DOHH2 (cell line): ENCODE data around the gene SEC31B.

ENCODE experiments used
- H3F3A ChIP-seq: fragments of 200-600 bp; sonication (generic), shearing (Covaris generic); 2 replicates; pipeline ENCODE4 v1.6.0; 2016; ENCODE audit warnings: antibody characterized with exemption, mild to moderate bottlenecking; ENCODE audit not compliant: control insufficient read depth, insufficient read depth
- H3K27ac ChIP-seq: fragments of 200-600 bp; sonication (generic); 2 replicates; pipeline ENCODE4 v1.5.1; 2014; ENCODE audit warnings: low read depth, mild to moderate bottlenecking, low read length, moderate library complexity
- H3K27me3 ChIP-seq: fragments of 200-600 bp; sonication (generic); 2 replicates; pipeline ENCODE4 v1.6.1; 2014; ENCODE audit warnings: mild to moderate bottlenecking, low read length, mixed read lengths; ENCODE audit not compliant: control insufficient read depth
- H3K36me3 ChIP-seq: fragments of 200-600 bp; sonication (generic); 2 replicates; pipeline ENCODE4 v1.6.1; 2014; ENCODE audit warnings: mild to moderate bottlenecking, low read length, moderate library complexity, mixed read lengths; ENCODE audit not compliant: control insufficient read depth
- H3K4me1 ChIP-seq: fragments of 200-600 bp; sonication (generic); 2 replicates; pipeline ENCODE4 v1.6.1; 2014; ENCODE audit warnings: mild to moderate bottlenecking, low read length, mixed read lengths; ENCODE audit not compliant: control insufficient read depth
- H3K4me2 ChIP-seq: fragments of 200-600 bp; sonication (generic); 2 replicates; pipeline ENCODE4 v1.6.0; 2014; ENCODE audit warnings: mild to moderate bottlenecking, low read length, moderate library complexity
- H3K4me3 ChIP-seq: fragments of 200-600 bp; sonication (generic); 2 replicates; pipeline ENCODE4 v1.5.1; 2014; ENCODE audit warnings: mild to moderate bottlenecking, low read length, mixed read lengths
- H3K79me2 ChIP-seq: fragments of 200-600 bp; sonication (generic); 2 replicates; pipeline ENCODE4 v1.6.1; 2014; ENCODE audit warnings: mild to moderate bottlenecking, low read length, mixed read lengths; ENCODE audit not compliant: control insufficient read depth
- H3K9me2 ChIP-seq: fragments of 200-600 bp; sonication (generic); replicated peaks from 2 replicates; pipeline ENCODE4 v1.6.1; 2014; ENCODE audit warnings: mild to moderate bottlenecking, low read length, mixed read lengths; ENCODE audit not compliant: control insufficient read depth
- H3K9me3 ChIP-seq: fragments of 200-600 bp; sonication (generic); 2 replicates; pipeline ENCODE4 v1.6.1; 2014; ENCODE audit warnings: antibody characterized with exemption, low read length, mixed read lengths; ENCODE audit not compliant: control insufficient read depth, insufficient read depth
- H4K20me1 ChIP-seq: fragments of 200-600 bp; sonication (generic); 2 replicates; pipeline ENCODE4 v1.6.0; 2014; ENCODE audit warnings: low read depth, mild to moderate bottlenecking, antibody characterized with exemption, low read length, moderate library complexity; ENCODE audit not compliant: control insufficient read depth, insufficient read depth
- CTCF ChIP-seq: fragments of 200-600 bp; sonication (generic); IDR thresholded peaks from one replicate; pipeline ENCODE4 v1.5.1; 2014; ENCODE audit warnings: antibody characterized with exemption, mild to moderate bottlenecking, low read depth, low read length; ENCODE audit not compliant: poor library complexity, severe bottlenecking
- EZH2phosphoT487 ChIP-seq: fragments of 200-600 bp; sonication (generic); IDR thresholded peaks from 2 replicates; pipeline ENCODE4 v1.6.1; 2017; ENCODE audit warnings: borderline replicate concordance, mild to moderate bottlenecking, antibody characterized with exemption, low read length, moderate library complexity, mixed read lengths

SEC31B gene

GRCh38 chr10:100496567-100496966 lies 23.1 kb downstream of the SEC31B start:
- Histone ChIP-seq H3K4me2 (no peak overlapping the region), H3K4me3 (no peak overlapping the region), H3K79me2 (no peaks in the 10 kb centered on the region), H3K4me1 (no peaks in the 10 kb centered on the region), H3F3A (no peaks in the 10 kb centered on the region), H4K20me1 (no peaks in the 10 kb centered on the region), H3K27me3 (no peaks in the 10 kb centered on the region), H3K9me3 (no peaks in the 10 kb centered on the region), H3K9me2 (no peaks in the 10 kb centered on the region), H3K27ac (no peak overlapping the region), H3K36me3 (peaks cover 35% of the 10 kb centered on the region)
- TF ChIP-seq EZH2phosphoT487 (no peak), CTCF (no peak)

GRCh38 chr10:100490531-100490930 lies 29.1 kb downstream of the SEC31B start:
- H3K27me3 ChIP-seq: no peaks in the 10 kb centered on the region
- H3K36me3 ChIP-seq: peaks cover 24% of the 10 kb centered on the region
- TF ChIP-seq CTCF (no peak), EZH2phosphoT487 (no peak)
- no peaks in the 10 kb centered on the region for H3F3A ChIP-seq
- no peaks in the 10 kb centered on the region for H4K20me1 ChIP-seq
- H3K4me2 ChIP-seq: no peak overlapping the region
- H3K9me3 ChIP-seq: no peaks in the 10 kb centered on the region
- no peaks in the 10 kb centered on the region for H3K79me2 ChIP-seq
- H3K9me2 ChIP-seq: no peaks in the 10 kb centered on the region
- H3K27ac ChIP-seq: no peak overlapping the region
- no peaks in the 10 kb centered on the region for H3K4me1 ChIP-seq
- no peak overlapping the region for H3K4me3 ChIP-seq

- Histone ChIP-seq H3K9me3 (no peaks in the 10 kb centered on the region), H3K9me2 (no peaks in the 10 kb centered on the region), H3K4me3 (no peak overlapping the region), H3K79me2 (no peaks in the 10 kb centered on the region), H3K27ac (no peak overlapping the region), H3F3A (no peaks in the 10 kb centered on the region), H3K36me3 (peaks cover 21% of the 10 kb centered on the region), H4K20me1 (no peaks in the 10 kb centered on the region), H3K4me2 (no peak overlapping the region), H3K27me3 (no peaks in the 10 kb centered on the region), H3K4me1 (no peaks in the 10 kb centered on the region)
- TF ChIP-seq CTCF: no peak
- no peak for TF ChIP-seq EZH2phosphoT487
These were observed 30.3 kb downstream of the SEC31B start for GRCh38 chr10:100489396-100489795.

- Histone ChIP-seq H3K4me2 (no peak overlapping the region), H3K79me2 (no peaks in the 10 kb centered on the region), H3K27me3 (peaks cover 7% of the 10 kb centered on the region), H4K20me1 (no peaks in the 10 kb centered on the region), H3K9me3 (no peaks in the 10 kb centered on the region), H3K36me3 (peaks cover 18% of the 10 kb centered on the region), H3K4me3 (no peak overlapping the region), H3K27ac (no peak overlapping the region), H3F3A (no peaks in the 10 kb centered on the region), H3K4me1 (peaks cover 3% of the 10 kb centered on the region; the same call in 1 of the 2 replicates), H3K9me2 (no peaks in the 10 kb centered on the region)
- TF ChIP-seq EZH2phosphoT487 (no peak), CTCF (no peak)
These were observed 32.1 kb downstream of the SEC31B start for GRCh38 chr10:100487529-100487928.
